A549 (cell line): Measurements from ENCODE around the gene RBM44.

Experiments
- CHD2 ChIP-seq: fragments of 150-350 bp; IDR thresholded peaks from 2 replicates; pipeline ENCODE4 v1.6.1; 2014; ENCODE audit warnings: low read length; ENCODE audit not compliant: partially characterized antibody
- KDM1A ChIP-seq: fragments of 200-600 bp; sonication (generic); IDR thresholded peaks from 2 replicates; pipeline ENCODE4 v1.6.1; 2016; ENCODE audit warnings: low read depth, mild to moderate bottlenecking
- MAFK ChIP-seq: fragments of 450-650 bp; IDR thresholded peaks from 2 replicates; pipeline ENCODE4 v1.6.1; 2014; ENCODE audit not compliant: partially characterized antibody
- NFE2L2 ChIP-seq: fragments of 150-350 bp; conservative IDR thresholded peaks from 2 replicates; pipeline ENCODE4 v1.6.1; 2014; ENCODE audit warnings: low read length
- SMC3 ChIP-seq: fragments of >200 bp; sonication (Bioruptor Twin); formaldehyde crosslinking; IDR thresholded peaks from 3 replicates; pipeline ENCODE4 v1.6.1; 2018; ENCODE audit warnings: inconsistent platforms
- TF ChIP-seq, protein P1 (sequence below): fragments of >200 bp; sonication (Bioruptor Twin); formaldehyde crosslinking; IDR thresholded peaks from 3 replicates; pipeline ENCODE4 v1.5.1; 2016
- TF ChIP-seq, protein P2 (sequence below): fragments of 450-650 bp; IDR thresholded peaks from 2 replicates; pipeline ENCODE4 v1.6.1; 2014; ENCODE audit warnings: antibody characterized with exemption
- TF ChIP-seq, protein P3 (sequence below): IDR thresholded peaks from 2 replicates; pipeline ENCODE4 v1.6.1; 2012

DNA sequence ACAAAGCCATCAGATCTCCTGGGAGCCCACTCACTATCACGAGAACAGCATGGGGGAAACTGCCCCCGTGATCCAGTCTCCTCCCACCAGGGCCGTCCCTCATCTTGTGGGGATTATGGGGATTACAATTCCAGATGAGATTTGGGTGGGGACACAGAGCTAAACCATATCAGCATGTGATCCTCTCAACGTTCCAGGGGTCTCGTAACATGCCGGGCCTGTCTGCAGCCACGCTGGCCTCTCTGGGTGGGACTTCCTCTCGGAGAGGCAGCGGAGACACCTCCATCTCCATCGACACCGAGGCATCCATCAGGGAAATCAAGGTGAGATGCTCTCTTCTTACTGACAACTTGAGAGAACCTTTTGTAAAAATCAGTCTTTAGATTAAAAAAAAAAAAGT lies 49.6 kb upstream of the RBM44 start:
- TF ChIP-seq, protein P1, sequence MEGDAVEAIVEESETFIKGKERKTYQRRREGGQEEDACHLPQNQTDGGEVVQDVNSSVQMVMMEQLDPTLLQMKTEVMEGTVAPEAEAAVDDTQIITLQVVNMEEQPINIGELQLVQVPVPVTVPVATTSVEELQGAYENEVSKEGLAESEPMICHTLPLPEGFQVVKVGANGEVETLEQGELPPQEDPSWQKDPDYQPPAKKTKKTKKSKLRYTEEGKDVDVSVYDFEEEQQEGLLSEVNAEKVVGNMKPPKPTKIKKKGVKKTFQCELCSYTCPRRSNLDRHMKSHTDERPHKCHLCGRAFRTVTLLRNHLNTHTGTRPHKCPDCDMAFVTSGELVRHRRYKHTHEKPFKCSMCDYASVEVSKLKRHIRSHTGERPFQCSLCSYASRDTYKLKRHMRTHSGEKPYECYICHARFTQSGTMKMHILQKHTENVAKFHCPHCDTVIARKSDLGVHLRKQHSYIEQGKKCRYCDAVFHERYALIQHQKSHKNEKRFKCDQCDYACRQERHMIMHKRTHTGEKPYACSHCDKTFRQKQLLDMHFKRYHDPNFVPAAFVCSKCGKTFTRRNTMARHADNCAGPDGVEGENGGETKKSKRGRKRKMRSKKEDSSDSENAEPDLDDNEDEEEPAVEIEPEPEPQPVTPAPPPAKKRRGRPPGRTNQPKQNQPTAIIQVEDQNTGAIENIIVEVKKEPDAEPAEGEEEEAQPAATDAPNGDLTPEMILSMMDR = no peak
- TF ChIP-seq MAFK (no peak), KDM1A (no peak), SMC3 (no peak), NFE2L2 (no peak), CHD2 (no peak)
- TF ChIP-seq, protein P2, sequence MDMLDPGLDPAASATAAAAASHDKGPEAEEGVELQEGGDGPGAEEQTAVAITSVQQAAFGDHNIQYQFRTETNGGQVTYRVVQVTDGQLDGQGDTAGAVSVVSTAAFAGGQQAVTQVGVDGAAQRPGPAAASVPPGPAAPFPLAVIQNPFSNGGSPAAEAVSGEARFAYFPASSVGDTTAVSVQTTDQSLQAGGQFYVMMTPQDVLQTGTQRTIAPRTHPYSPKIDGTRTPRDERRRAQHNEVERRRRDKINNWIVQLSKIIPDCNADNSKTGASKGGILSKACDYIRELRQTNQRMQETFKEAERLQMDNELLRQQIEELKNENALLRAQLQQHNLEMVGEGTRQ = no peak
- TF ChIP-seq, protein P3, sequence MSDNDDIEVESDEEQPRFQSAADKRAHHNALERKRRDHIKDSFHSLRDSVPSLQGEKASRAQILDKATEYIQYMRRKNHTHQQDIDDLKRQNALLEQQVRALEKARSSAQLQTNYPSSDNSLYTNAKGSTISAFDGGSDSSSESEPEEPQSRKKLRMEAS = no peak
